HG03460 (cell line): ENCODE measurements around the gene NLRP5.
"Not testable (repeated sequence)": the region's sequence is repeated elsewhere in the genome, so short reads cannot be mapped to it uniquely, and the experiment has no call there.

Experiments
- ATAC-seq: cut with Tn5 transposase; IDR thresholded peaks from one replicate; pipeline ENCODE4 v1.9.1; 2021; ENCODE audit not compliant: unreplicated experiment

Gene NLRP5

GRCh38 chr19:56098237-56098636 lies 111.7 kb downstream of the NLRP5 start:
- not testable (repeated sequence) for ATAC-seq

GRCh38 chr19:56098731-56099568 lies 112.4 kb downstream of the NLRP5 start:
- no peak for ATAC-seq

GRCh38 chr19:56099638-56100539 lies 113.3 kb downstream of the NLRP5 start:
- no peak for ATAC-seq

- no peak for ATAC-seq
Observed at GRCh38 chr19:56101095-56101494, 114.5 kb downstream of the NLRP5 start.

- ATAC-seq: no peak
Observed at GRCh38 chr19:56101746-56102535, 115.4 kb downstream of the NLRP5 start.

GRCh38 chr19:56103027-56103614 lies 116.5 kb downstream of the NLRP5 start:
- no peak for ATAC-seq

- no peak for ATAC-seq
Observed at GRCh38 chr19:56104423-56104822, 117.8 kb downstream of the NLRP5 start.

GRCh38 chr19:56105090-56105701 lies 118.6 kb downstream of the NLRP5 start:
- ATAC-seq: no peak

GRCh38 chr19:56105831-56106396 lies 119.3 kb downstream of the NLRP5 start:
- not testable (repeated sequence) for ATAC-seq

- ATAC-seq: no peak
Observed at GRCh38 chr19:56106397-56106849, 119.8 kb downstream of the NLRP5 start.

- ATAC-seq: no peak
Observed at GRCh38 chr19:56106993-56107392, 120.4 kb downstream of the NLRP5 start.

GRCh38 chr19:56107626-56108351 lies 121.2 kb downstream of the NLRP5 start:
- ATAC-seq: no peak

- ATAC-seq: no peak
Observed at GRCh38 chr19:56108447-56109195, 122.0 kb downstream of the NLRP5 start.

- no peak for ATAC-seq
Observed at GRCh38 chr19:56109226-56109625, 122.7 kb downstream of the NLRP5 start.

GRCh38 chr19:56110515-56111448 lies 124.2 kb downstream of the NLRP5 start:
- no peak for ATAC-seq
